ENCODE results near the gene EFCC1. TPM values are rescaled to one million over a fixed set of nuclear protein-coding genes. Genes with fewer than 3 reads are reported as not detected.

The EFCC1 gene
- polyA plus RNA-seq, 1 donor: 1.2 TPM

DNA sequence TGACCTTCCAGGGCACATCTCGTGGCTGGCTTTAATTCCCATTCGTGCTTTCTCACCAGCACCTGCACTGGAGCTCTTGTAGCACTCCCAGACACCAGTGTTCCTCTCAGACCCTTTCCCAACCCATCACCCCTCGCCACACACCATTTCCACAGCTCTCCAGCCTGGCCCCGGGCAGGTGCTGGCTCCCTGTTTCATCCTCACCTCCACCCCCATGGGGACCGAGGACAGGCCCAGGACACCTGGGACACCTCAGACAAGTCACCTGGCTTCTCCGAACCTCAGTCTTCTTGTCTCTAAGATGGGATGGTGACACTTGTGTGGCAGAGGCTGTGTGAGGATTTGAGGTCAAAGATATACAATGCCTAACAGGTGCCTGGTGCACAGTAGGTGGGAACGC is 32.0 kb downstream of the EFCC1 start:
- DNase-seq: no peak

DNA sequence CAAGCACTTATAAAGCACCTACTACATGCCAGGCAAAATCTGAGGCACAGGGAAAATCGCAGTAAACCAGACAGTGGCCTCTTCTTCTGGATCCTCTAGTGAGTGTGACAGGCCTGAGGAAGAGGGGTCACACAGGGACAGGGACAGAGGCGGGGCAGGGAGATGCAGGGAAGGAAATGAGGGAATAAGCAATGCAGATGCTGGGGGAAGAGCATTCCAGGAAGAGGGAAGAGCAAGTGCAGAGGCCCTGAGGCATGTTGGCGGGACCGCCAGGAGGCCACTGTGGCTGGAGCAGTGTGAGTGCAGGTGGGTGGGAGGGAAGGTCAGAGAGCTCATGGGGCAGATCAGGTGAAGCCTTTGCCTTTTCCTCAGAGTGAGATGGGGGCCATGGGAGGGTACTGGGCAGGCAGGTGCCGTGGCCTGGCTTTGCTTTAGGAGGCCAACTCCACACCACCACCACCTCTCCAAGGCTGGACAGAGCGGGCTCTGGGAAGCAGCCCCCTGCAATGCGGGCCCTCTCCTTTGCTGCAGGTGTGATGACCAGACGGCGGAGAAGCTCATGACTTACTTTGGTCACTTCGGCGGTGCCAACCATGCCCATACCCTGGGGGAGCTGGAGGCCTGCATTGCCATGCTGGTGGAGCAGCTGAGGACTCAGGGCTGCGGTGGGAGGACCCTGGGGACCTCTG is 32.7 kb downstream of the EFCC1 start:
- no peak for DNase-seq

DNA sequence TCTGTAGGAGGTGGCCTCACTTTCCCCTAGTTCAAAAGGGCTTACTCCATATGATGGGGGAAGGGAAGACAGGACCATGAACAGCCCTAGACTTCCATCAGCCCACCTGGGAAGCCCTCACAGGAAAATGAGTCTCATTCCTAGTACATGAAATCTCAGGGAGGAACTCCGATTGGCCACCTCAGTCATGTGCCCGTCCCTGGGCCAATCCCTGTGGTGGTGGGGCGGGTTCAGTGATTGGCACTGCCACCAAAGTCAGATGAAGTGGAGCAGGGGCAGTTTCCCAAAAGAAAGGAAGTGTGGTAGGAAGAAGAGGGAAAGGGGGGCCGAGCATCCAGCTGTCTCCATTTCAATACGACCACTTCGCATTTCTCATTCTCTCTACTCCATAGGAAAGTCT is 33.5 kb downstream of the EFCC1 start:
- DNase-seq: no peak

- DNase-seq: no peak
These were observed 34.5 kb downstream of the EFCC1 start for GRCh38 chr3:129035360-129036221.

GRCh38 chr3:129036222-129037092 is 35.4 kb downstream of the EFCC1 start:
- DNase-seq: no peak

DNA sequence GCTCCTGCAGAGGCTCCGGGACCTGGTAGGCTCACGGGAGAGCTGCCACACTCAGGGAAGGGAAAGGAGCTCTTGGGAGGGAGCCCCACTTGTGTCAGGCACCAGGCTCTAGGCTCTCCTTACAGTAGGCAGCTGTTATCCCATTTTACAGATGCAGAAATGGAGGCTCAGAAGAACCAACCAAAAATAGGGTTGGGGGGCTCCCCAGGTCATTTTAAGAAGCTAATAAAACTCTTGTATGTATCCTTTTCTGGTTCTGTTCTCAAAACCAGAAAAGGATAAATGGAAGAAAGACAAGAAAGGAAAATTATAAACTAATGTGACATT is 36.0 kb downstream of the EFCC1 start:
- DNase-seq: no peak

- no peak for DNase-seq
These were observed 37.2 kb downstream of the EFCC1 start for GRCh38 chr3:129038121-129038855.

GRCh38 chr3:129039271-129040038 is 38.4 kb downstream of the EFCC1 start:
- DNase-seq: no peak

- DNase-seq: no peak
These were observed 38.9 kb downstream of the EFCC1 start for GRCh38 chr3:129040039-129040336.

- DNase-seq: no peak
These were observed 39.6 kb downstream of the EFCC1 start for GRCh38 chr3:129040579-129041300.

DNA sequence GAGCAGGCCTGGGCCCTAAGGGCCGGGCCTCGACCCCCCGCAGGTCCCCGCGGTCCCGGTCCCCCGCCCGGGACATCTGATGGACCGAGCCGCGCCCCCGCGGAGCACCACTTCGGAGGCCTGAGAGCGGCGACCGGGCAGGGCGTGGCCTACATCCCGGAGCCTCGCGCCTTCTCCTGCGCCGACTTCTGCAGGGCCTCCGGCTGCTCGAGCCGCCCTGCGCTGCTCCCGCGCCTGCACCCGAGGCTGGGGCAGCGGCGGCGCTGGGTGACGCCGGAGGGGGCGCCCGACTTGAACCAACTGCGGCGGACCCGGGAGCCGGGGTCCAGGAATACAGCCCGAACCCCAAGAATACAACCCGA is 44.6 kb downstream of the EFCC1 start:
- no peak for DNase-seq

- no peak for DNase-seq
These were observed 45.1 kb downstream of the EFCC1 start for GRCh38 chr3:129046037-129046731.

- DNase-seq: no peak
These were observed 45.8 kb downstream of the EFCC1 start for GRCh38 chr3:129046732-129047552.

DNA sequence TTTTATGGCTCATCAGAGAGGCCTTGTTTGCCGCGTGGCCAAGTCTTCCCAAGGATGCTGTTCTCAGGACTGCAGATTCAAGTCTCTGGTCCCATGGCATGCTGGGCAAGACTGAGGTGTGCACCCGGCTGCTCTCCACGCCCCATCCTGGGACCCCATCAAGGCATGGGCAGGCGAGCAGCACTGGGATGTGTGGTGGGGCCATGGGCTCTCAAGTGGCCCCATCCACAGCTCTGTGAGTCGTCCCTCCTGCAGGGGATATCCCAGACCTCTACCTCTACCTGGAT is 46.4 kb downstream of the EFCC1 start:
- no peak for DNase-seq

DNA sequence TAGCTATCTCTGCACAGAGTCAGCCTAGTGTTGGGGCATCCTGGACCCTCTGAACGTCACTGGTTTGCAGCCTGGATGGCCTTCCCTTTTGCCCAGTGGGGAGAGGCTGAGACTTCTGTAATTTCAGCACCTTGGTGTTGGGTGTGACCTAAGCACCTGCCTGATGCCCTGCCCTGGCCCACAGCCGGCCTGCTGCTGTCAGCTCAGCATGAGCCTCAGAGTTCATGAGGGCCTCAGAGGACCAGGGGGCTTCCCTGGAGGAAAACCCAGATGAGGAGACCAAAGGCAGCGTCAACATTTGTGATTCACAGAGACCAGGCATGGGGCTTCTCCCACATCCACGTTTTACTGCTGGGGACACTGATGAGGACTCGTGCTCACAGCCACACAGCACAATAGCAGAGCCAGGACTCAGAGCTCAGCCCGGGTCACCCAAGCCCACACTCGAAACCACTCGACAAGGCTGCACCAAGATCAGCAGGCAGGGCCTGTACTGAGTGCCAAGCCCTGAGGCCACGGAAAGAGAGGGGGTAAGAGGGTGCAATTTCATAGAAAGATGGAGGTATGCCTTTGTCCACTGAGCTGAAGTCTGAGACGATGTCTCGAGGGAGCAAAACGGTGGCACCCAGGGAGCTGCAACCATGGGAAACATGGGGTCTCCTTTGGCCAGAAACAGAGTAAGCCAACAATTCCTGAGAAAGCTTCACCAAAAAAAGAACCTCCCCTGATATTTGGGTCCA is 49.6 kb downstream of the EFCC1 start:
- no peak for DNase-seq

DNA sequence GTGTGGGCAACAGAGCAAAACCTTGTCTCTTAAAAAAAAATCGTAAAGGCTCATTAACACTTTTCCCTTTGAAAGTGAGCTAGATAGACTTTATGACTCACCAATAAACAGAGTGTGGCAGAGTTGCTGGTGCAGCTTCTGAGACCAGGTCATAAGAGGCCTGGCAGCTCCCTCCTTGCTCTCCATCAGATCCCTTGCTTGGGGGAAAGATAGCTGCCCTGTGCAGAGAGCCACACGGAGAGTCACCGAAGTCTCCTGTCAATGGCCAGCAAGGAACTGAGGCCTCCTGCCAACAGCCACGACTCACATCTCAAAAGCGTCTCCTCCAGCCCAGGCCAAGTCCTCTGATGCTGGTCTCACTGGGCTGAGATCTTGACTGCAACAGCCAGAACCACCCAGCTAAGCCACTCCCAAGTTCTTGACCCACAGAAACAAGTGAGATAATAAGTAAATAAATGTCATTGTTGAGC is 50.8 kb downstream of the EFCC1 start:
- DNase-seq: no peak

DNA sequence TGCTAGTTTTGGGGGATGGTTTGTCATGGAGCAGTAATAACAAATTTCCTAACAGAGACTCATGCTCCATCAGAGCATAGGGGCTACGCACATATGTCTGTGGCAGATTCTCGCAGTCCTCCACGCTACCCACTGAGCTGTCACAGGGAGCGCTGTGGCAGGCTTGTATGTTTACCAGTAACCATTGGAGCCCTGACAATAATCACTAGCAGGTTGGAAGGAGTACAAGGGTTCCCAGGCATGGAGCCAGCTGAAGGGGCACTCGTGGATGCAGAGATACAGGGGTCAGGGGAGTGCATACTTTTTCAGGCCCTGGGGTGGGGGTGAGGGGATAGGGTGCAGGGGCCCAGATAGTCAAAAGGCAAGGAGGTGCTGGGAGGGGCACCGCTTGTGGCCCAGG is 51.6 kb downstream of the EFCC1 start:
- no peak for DNase-seq

DNA sequence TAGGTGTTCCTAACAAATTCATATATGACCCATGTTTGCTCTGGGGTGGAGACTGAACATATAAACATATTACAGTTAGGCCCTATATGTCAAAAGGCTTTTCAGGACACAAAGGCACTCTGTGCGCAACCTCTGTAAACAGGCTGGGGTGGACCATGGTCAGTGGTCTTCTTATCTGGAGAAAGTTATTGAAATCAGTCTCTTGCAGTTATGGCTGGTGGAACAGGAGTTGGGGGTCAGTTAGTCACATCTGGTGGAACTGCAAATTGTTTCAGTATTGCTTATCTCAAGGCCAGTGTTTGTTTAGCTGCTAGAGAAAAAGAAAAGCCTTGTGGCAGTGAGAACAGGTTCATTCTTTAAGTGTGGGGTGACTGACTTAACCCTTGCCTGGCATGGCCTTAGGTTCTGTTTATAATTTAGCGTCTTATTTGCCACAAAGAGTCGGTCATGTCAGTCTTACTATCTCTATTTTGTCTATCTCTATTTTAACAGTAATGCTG is 53.6 kb downstream of the EFCC1 start:
- no peak for DNase-seq
